ENCODE measurements around the gene MOV10. TPM values are rescaled to one million over a fixed set of nuclear protein-coding genes. Genes with fewer than 3 reads are reported as not detected.

The MOV10 gene
- total and polyA plus RNA-seq, 2 of the 13 experiments (the other 11 are each of a cell fraction or from before 2014, with no cell fraction given): 56.4 to 58.2 TPM

DNA sequence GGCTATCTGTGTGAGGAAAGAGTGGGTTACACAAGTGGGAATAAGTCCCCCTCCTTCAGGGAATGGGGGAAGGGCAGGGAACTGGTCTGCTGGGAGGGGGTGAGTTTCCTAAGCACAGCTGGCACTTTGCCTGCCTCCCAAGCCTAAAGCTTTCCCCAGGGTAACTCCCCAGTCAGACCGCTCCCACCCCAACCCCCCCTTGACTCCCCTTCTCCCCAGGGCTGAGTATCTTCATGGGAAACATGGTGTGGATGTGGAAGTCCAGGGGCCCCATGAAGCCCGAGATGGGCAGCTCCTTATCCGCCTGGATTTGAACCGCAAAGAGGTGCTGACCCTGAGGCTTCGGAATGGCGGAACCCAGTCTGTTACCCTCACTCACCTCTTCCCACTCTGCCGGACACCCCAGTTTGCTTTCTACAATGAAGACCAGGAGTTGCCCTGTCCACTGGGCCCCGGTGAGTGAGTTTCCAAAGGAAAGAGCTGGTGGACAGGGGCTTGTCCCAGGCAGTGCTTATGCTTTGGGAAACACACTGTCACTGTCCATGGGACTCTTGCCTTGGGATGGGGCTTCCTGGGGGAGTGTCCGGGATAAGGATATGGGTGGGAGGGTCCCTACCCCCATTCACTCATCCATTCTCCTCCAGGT lies 14.9 kb downstream of the MOV10 start:
- no peaks in the 10 kb centered on the region for H3K27me3 ChIP-seq (ENCODE audit: control insufficient read depth in 1 of 2, insufficient read depth in 2 of 2, low read length in 2 of 2)
- peaks cover 9% of the 10 kb centered on the region for H3K79me2 ChIP-seq (ENCODE audit: insufficient read depth, low read length)
- H4K20me1 ChIP-seq (ENCODE audit: insufficient read depth, low read length): no peaks in the 10 kb centered on the region
- no peaks in the 10 kb centered on the region for H3K4me1 ChIP-seq (ENCODE audit: insufficient read depth, low read length)
- H3K27ac ChIP-seq (ENCODE audit: extremely low read length, insufficient read depth, low read length): no peak overlapping the region
- no TSS peak for BruUV-seq (replicated peaks)
- DNase-seq (ENCODE audit: low spot score) (no peak), ATAC-seq (no peak), FAIRE-seq (no peak)
- H2AFZ ChIP-seq (ENCODE audit: low read length): no peak overlapping the region
- ChIA-PET CTCF (ENCODE audit: low intra/inter-chr PET ratio, low total read pairs) (no interaction called here), POLR2A (interaction anchor here (0.9 to 2.0 kb wide), 3 partner anchors 9 to 15 kb away, joined by 3 to 12 read pairs (median 4); partner anchors contain the start of gene MOV10)
- no peak overlapping the region for H3K9ac ChIP-seq (ENCODE audit: insufficient read depth, low read depth, low read length)
- H3K36me3 ChIP-seq (replicated peaks in 1 of 2; ENCODE audit: control insufficient read depth in 1 of 2, insufficient read depth in 2 of 2, low read length in 2 of 2): peaks cover 17 to 45% of the 10 kb centered on the region in 2 experiments
- no peak overlapping the region for H3K4me3 ChIP-seq (replicated peaks in 1 of 3; ENCODE audit: insufficient read depth in 1 of 3, low read depth in 2 of 3, low read length in 3 of 3)
- in situ Hi-C loops (cut with HindIII; ENCODE audit: extremely low pct_ligation_motif_present, low pct_unique_long_range_greater_than_20kb) (no loop called here), intact Hi-C loops (cut with micrococcal nuclease; ENCODE audit: unreplicated experiment) (no loop called here)
- no peak overlapping the region for H3K4me2 ChIP-seq (ENCODE audit: low read depth, low read length)
- 100% methylated on average over 4 of the region's 9 CpGs for WGBS (ENCODE audit: low lambda C conversion rate)
- H3K9me3 ChIP-seq (ENCODE audit: low read length): no peaks in the 10 kb centered on the region
- TF ChIP-seq, protein P1, sequence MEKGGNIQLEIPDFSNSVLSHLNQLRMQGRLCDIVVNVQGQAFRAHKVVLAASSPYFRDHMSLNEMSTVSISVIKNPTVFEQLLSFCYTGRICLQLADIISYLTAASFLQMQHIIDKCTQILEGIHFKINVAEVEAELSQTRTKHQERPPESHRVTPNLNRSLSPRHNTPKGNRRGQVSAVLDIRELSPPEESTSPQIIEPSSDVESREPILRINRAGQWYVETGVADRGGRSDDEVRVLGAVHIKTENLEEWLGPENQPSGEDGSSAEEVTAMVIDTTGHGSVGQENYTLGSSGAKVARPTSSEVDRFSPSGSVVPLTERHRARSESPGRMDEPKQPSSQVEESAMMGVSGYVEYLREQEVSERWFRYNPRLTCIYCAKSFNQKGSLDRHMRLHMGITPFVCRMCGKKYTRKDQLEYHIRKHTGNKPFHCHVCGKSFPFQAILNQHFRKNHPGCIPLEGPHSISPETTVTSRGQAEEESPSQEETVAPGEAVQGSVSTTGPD (CRISPR knock-in tag; IDR thresholded peaks at IDR 0.05): no peak
- TF ChIP-seq, protein P2, sequence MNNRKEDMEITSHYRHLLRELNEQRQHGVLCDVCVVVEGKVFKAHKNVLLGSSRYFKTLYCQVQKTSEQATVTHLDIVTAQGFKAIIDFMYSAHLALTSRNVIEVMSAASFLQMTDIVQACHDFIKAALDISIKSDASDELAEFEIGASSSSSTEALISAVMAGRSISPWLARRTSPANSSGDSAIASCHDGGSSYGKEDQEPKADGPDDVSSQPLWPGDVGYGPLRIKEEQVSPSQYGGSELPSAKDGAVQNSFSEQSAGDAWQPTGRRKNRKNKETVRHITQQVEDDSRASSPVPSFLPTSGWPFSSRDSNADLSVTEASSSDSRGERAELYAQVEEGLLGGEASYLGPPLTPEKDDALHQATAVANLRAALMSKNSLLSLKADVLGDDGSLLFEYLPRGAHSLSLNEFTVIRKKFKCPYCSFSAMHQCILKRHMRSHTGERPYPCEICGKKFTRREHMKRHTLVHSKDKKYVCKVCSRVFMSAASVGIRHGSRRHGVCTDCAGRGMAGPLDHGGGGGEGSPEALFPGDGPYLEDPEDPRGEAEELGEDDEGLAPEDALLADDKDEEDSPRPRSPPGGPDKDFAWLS (CRISPR knock-in tag; IDR thresholded peaks at IDR 0.05; ENCODE audit: borderline replicate concordance): no peak
- TF ChIP-seq ZNF205 (CRISPR knock-in tag; IDR thresholded peaks at IDR 0.05) (no peak), ZNF766 (CRISPR knock-in tag; IDR thresholded peaks at IDR 0.05; ENCODE audit: borderline replicate concordance) (no peak), SSRP1 (CRISPR knock-in tag; IDR thresholded peaks at IDR 0.05) (no peak), ETV6 (CRISPR knock-in tag; conservative IDR thresholded peaks at IDR 0.05) (no peak), MXD4 (CRISPR knock-in tag; IDR thresholded peaks at IDR 0.05) (no peak), MEIS1 (CRISPR knock-in tag; IDR thresholded peaks at IDR 0.05; ENCODE audit: borderline replicate concordance) (no peak), FOXM1 (CRISPR knock-in tag; IDR thresholded peaks at IDR 0.05) (no peak), ZNF232 (CRISPR knock-in tag; IDR thresholded peaks at IDR 0.05; ENCODE audit: borderline replicate concordance) (no peak), ADNP (CRISPR knock-in tag; IDR thresholded peaks at IDR 0.05) (no peak), ZNF329 (CRISPR knock-in tag; IDR thresholded peaks at IDR 0.05; ENCODE audit: low read depth) (no peak)
- TF ChIP-seq, protein P3, sequence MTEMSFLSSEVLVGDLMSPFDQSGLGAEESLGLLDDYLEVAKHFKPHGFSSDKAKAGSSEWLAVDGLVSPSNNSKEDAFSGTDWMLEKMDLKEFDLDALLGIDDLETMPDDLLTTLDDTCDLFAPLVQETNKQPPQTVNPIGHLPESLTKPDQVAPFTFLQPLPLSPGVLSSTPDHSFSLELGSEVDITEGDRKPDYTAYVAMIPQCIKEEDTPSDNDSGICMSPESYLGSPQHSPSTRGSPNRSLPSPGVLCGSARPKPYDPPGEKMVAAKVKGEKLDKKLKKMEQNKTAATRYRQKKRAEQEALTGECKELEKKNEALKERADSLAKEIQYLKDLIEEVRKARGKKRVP (CRISPR knock-in tag; IDR thresholded peaks at IDR 0.05): no peak
- TF ChIP-seq, protein P4, sequence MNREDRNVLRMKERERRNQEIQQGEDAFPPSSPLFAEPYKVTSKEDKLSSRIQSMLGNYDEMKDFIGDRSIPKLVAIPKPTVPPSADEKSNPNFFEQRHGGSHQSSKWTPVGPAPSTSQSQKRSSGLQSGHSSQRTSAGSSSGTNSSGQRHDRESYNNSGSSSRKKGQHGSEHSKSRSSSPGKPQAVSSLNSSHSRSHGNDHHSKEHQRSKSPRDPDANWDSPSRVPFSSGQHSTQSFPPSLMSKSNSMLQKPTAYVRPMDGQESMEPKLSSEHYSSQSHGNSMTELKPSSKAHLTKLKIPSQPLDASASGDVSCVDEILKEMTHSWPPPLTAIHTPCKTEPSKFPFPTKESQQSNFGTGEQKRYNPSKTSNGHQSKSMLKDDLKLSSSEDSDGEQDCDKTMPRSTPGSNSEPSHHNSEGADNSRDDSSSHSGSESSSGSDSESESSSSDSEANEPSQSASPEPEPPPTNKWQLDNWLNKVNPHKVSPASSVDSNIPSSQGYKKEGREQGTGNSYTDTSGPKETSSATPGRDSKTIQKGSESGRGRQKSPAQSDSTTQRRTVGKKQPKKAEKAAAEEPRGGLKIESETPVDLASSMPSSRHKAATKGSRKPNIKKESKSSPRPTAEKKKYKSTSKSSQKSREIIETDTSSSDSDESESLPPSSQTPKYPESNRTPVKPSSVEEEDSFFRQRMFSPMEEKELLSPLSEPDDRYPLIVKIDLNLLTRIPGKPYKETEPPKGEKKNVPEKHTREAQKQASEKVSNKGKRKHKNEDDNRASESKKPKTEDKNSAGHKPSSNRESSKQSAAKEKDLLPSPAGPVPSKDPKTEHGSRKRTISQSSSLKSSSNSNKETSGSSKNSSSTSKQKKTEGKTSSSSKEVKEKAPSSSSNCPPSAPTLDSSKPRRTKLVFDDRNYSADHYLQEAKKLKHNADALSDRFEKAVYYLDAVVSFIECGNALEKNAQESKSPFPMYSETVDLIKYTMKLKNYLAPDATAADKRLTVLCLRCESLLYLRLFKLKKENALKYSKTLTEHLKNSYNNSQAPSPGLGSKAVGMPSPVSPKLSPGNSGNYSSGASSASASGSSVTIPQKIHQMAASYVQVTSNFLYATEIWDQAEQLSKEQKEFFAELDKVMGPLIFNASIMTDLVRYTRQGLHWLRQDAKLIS (CRISPR knock-in tag; IDR thresholded peaks at IDR 0.05): no peak
- TF ChIP-seq, protein P5, sequence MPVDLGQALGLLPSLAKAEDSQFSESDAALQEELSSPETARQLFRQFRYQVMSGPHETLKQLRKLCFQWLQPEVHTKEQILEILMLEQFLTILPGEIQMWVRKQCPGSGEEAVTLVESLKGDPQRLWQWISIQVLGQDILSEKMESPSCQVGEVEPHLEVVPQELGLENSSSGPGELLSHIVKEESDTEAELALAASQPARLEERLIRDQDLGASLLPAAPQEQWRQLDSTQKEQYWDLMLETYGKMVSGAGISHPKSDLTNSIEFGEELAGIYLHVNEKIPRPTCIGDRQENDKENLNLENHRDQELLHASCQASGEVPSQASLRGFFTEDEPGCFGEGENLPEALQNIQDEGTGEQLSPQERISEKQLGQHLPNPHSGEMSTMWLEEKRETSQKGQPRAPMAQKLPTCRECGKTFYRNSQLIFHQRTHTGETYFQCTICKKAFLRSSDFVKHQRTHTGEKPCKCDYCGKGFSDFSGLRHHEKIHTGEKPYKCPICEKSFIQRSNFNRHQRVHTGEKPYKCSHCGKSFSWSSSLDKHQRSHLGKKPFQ (CRISPR knock-in tag; IDR thresholded peaks at IDR 0.05; ENCODE audit: insufficient replicate concordance): no peak
